Chondrocyte (in vitro differentiated cells): ENCODE measurements around the gene SLC22A5. TPM values are rescaled to one million over a fixed set of nuclear protein-coding genes. Genes with fewer than 3 reads are reported as not detected.

ENCODE experiments used
- DNase-seq: peaks from one replicate; pipeline ENCODE4 v3.0.0; 2021; ENCODE audit warnings: mixed read lengths, low spot score
- H3K27ac Mint-ChIP-seq: one replicate; pipeline ENCODE4 v1.8.0; 2021; ENCODE audit warnings: mild to moderate bottlenecking, moderate library complexity, mixed read lengths; ENCODE audit not compliant: unreplicated experiment
- H3K27me3 Mint-ChIP-seq: 2 replicates; pipeline ENCODE4 v1.8.0; 2021; ENCODE audit warnings: low read depth, mixed read lengths
- H3K36me3 Mint-ChIP-seq: 2 replicates; pipeline ENCODE4 v1.8.0; 2021; ENCODE audit warnings: low read depth, mixed read lengths
- H3K4me1 Mint-ChIP-seq: 2 replicates; pipeline ENCODE4 v1.8.0; 2021; ENCODE audit warnings: low read depth, mild to moderate bottlenecking, mixed read lengths
- H3K4me3 Mint-ChIP-seq: one replicate; pipeline ENCODE4 v1.8.0; 2021; ENCODE audit warnings: mild to moderate bottlenecking, moderate library complexity, mixed read lengths; ENCODE audit not compliant: unreplicated experiment
- H3K9me3 Mint-ChIP-seq: 2 replicates; pipeline ENCODE4 v1.8.0; 2021; ENCODE audit warnings: low read depth, mixed read lengths
- long read RNA-seq: library from polyadenylated mRNA; stranded (forward); transcript quantifications from one replicate; pipeline ENCODE4 v2.0.0, GENCODE V29; 2021
- total RNA-seq: library from RNA; stranded (reverse); gene quantifications from 3 replicates; pipeline ENCODE4 v1.2.1, GENCODE V29; 2021
- TF ChIP-seq, protein P1 (sequence below): fragments of 200-600 bp; sonication (generic); IDR thresholded peaks from 2 replicates; pipeline ENCODE4 v1.5.0; 2021; ENCODE audit warnings: antibody characterized with exemption, mild to moderate bottlenecking, moderate library complexity

Gene SLC22A5
- total RNA-seq: 6.1 to 7.1 TPM (median 6.6 TPM) in 3 replicates
- long read RNA-seq, transcript SLC22A5-201 (10 exons, 3,237 nt): major isoform, 18 of 24 reads
- long read RNA-seq, partial matches to known transcripts: 1 of 24 reads
- long read RNA-seq, other reads (novel, unspliced or antisense): 5 of 24 reads

DNA sequence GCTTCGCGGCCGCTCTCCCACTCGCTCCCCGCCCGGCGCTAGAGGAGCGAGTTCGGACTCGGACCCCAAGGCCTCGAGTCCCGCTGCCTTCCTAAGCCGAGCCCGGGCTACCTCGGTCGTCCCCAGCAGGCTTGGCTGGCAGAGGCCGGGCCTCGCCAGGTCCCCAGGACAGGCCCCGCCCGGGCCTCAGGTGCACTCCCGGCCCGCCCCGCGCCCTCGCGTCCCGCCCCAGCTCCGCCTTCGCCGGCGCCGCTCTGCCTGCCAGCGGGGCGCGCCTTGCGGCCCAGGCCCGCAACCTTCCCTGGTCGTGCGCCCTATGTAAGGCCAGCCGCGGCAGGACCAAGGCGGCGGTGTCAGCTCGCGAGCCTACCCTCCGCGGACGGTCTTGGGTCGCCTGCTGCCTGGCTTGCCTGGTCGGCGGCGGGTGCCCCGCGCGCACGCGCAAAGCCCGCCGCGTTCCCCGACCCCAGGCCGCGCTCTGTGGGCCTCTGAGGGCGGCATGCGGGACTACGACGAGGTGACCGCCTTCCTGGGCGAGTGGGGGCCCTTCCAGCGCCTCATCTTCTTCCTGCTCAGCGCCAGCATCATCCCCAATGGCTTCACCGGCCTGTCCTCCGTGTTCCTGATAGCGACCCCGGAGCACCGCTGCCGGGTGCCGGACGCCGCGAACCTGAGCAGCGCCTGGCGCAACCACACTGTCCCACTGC, at the start of gene SLC22A5:
TSS of gene SLC22A5 (plus strand) at position 237 of the 707 bp plus-strand sequence. CDS start at position 500, 263 bp downstream.
- peak; percentile 75 for DNase-seq
- Mint-ChIP-seq H3K4me1 (peaks cover 38% of the 10 kb centered on the region), H3K27me3 (no peaks in the 10 kb centered on the region), H3K36me3 (no peaks in the 10 kb centered on the region), H3K9me3 (no peaks in the 10 kb centered on the region), H3K4me3 (peak within 1 kb of the TSS; percentile 78), H3K27ac (peak within 1 kb of the TSS; percentile 63)
- TF ChIP-seq, protein P1, sequence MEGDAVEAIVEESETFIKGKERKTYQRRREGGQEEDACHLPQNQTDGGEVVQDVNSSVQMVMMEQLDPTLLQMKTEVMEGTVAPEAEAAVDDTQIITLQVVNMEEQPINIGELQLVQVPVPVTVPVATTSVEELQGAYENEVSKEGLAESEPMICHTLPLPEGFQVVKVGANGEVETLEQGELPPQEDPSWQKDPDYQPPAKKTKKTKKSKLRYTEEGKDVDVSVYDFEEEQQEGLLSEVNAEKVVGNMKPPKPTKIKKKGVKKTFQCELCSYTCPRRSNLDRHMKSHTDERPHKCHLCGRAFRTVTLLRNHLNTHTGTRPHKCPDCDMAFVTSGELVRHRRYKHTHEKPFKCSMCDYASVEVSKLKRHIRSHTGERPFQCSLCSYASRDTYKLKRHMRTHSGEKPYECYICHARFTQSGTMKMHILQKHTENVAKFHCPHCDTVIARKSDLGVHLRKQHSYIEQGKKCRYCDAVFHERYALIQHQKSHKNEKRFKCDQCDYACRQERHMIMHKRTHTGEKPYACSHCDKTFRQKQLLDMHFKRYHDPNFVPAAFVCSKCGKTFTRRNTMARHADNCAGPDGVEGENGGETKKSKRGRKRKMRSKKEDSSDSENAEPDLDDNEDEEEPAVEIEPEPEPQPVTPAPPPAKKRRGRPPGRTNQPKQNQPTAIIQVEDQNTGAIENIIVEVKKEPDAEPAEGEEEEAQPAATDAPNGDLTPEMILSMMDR: peak; percentile 20

GRCh38 chr5:132319975-132320374, 49.5 kb upstream of the SLC22A5 start:
- Mint-ChIP-seq H3K36me3 (peaks cover 2% of the 10 kb centered on the region), H3K4me3 (no peak overlapping the region), H3K9me3 (no peaks in the 10 kb centered on the region), H3K27ac (no peak overlapping the region), H3K27me3 (no peaks in the 10 kb centered on the region), H3K4me1 (peaks cover 11% of the 10 kb centered on the region)
- DNase-seq: no peak
- TF ChIP-seq, protein P1: no peak

DNA sequence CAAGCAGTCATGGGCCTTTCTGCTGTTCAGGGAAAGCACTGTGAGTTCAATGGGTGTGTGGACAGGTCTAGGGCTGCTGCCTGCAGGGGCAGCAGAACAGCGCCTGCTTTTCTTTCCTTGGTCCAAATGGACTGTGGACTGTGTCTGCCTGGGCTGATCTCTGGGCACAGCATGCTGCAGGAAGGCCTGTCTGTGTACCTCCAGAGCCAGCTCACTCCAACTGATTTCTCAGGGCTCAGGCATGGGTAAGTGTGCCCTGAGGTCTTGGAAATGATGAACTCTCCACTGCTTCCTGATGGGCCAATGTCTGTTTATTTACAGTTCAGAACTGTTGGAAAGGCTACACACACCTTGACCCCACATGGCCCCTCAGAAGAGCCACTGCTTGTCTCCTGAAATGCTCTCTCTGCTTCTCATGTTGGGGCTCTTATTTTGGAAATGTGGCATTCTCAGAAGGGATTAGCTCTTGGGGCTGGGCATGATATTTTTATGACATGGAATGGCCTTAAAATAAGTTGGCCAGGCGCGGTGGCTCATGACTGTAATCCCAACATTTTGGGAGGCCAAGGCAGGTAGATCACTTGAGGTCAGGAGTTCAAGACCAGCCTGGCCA, 48.3 kb upstream of the SLC22A5 start:
- Mint-ChIP-seq H3K9me3 (no peaks in the 10 kb centered on the region), H3K27me3 (no peaks in the 10 kb centered on the region), H3K27ac (no peak overlapping the region), H3K4me1 (peaks cover 11% of the 10 kb centered on the region), H3K4me3 (no peak overlapping the region), H3K36me3 (peaks cover 2% of the 10 kb centered on the region)
- DNase-seq: no peak
- TF ChIP-seq, protein P1: no peak

- H3K36me3 Mint-ChIP-seq: peaks cover 2% of the 10 kb centered on the region
- no peak for DNase-seq
- TF ChIP-seq, protein P1: no peak
- no peaks in the 10 kb centered on the region for H3K27me3 Mint-ChIP-seq
- peaks cover 11% of the 10 kb centered on the region for H3K4me1 Mint-ChIP-seq
- H3K4me3 Mint-ChIP-seq: no peak overlapping the region
- H3K9me3 Mint-ChIP-seq: no peaks in the 10 kb centered on the region
- H3K27ac Mint-ChIP-seq: peak overlapping the region; percentile 17
Observed at GRCh38 chr5:132322266-132322665, 47.2 kb upstream of the SLC22A5 start.

DNA sequence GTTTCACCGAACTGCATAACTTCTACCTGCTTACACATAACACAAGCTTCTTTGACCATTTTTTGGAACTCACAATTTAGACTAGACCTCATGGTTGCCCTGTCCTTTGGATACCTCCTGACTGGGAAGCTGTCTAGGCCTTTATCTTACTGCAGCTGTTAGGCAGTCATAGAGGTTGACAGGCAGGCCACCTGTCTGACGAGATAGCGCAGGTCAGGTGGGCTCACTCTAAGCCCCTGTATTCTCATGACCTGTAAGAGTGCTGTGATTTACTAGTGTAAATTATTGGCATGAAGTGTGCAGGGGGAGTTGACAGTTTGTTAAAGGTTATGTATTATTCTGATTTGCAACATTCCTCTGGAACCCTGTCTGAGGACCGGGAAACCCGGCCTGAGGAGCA, 46.3 kb upstream of the SLC22A5 start:
- no peaks in the 10 kb centered on the region for H3K9me3 Mint-ChIP-seq
- no peak overlapping the region for H3K4me3 Mint-ChIP-seq
- H3K27ac Mint-ChIP-seq: no peak overlapping the region
- H3K4me1 Mint-ChIP-seq: peaks cover 16% of the 10 kb centered on the region
- peaks cover 5% of the 10 kb centered on the region for H3K36me3 Mint-ChIP-seq
- DNase-seq: no peak
- TF ChIP-seq, protein P1: no peak
- no peaks in the 10 kb centered on the region for H3K27me3 Mint-ChIP-seq
